LNCaP clone FGC (cell line): ENCODE data around the gene PCK1.

Experiments
- DNase-seq: peaks from one replicate; pipeline ENCODE4 v3.0.0-alpha.2; 2011; ENCODE audit warnings: low read depth
- H3K4me3 ChIP-seq: 2 replicates; pipeline ENCODE4 v1.5.1; 2011; ENCODE audit warnings: mild to moderate bottlenecking, low read depth, low read length, control low read depth
- TF ChIP-seq, protein P1 (sequence below): IDR thresholded peaks from 2 replicates; pipeline ENCODE4 v1.5.1; 2012; ENCODE audit warnings: mild to moderate bottlenecking; ENCODE audit not compliant: control insufficient read depth, insufficient read depth; ENCODE audit errors: extremely low read depth

Gene PCK1

DNA sequence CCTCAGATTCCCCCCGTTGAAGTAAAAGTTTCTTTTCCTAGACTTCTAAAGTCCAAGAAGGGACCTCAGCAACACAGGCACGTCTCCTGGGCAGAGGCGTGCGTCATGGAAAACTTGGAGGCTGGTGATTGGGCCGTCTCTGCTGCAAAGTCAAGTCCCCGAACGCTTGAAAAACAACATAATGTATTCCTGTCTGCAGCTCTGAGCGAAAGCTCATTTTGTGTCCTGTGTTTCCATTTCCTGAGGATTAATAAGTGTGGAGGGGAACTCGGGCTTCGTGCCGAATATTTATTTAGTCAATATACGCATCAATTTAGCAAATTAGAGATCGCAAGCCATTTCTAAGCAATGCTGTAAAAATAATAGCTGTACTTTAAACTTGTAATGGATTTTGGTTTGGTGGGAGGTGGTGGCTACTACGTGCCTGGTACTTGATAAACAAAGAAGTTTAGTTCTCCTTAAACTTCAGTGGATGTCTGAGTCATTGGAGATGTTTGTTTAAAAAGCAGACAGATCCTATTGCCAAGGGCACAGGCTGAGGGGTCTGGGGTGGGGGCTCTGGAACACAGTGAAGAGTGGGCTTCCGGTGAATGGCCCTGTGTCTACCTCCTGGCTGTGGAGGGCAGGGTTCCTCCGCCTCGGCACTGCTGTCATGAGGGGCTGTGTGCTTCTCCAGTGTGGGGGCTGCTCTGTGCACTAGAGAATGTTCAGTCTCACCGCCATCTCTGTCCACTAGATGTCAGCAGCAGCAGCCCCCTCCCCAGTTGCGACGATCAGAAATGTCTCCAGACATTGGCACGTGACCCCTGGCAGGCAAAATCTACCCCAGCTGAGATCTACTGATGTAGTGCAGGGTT, 21.8 kb downstream of the PCK1 start:
- no peak for DNase-seq
- H3K4me3 ChIP-seq: no peak overlapping the region
- TF ChIP-seq, protein P1, sequence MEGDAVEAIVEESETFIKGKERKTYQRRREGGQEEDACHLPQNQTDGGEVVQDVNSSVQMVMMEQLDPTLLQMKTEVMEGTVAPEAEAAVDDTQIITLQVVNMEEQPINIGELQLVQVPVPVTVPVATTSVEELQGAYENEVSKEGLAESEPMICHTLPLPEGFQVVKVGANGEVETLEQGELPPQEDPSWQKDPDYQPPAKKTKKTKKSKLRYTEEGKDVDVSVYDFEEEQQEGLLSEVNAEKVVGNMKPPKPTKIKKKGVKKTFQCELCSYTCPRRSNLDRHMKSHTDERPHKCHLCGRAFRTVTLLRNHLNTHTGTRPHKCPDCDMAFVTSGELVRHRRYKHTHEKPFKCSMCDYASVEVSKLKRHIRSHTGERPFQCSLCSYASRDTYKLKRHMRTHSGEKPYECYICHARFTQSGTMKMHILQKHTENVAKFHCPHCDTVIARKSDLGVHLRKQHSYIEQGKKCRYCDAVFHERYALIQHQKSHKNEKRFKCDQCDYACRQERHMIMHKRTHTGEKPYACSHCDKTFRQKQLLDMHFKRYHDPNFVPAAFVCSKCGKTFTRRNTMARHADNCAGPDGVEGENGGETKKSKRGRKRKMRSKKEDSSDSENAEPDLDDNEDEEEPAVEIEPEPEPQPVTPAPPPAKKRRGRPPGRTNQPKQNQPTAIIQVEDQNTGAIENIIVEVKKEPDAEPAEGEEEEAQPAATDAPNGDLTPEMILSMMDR: peak; percentile 52

DNA sequence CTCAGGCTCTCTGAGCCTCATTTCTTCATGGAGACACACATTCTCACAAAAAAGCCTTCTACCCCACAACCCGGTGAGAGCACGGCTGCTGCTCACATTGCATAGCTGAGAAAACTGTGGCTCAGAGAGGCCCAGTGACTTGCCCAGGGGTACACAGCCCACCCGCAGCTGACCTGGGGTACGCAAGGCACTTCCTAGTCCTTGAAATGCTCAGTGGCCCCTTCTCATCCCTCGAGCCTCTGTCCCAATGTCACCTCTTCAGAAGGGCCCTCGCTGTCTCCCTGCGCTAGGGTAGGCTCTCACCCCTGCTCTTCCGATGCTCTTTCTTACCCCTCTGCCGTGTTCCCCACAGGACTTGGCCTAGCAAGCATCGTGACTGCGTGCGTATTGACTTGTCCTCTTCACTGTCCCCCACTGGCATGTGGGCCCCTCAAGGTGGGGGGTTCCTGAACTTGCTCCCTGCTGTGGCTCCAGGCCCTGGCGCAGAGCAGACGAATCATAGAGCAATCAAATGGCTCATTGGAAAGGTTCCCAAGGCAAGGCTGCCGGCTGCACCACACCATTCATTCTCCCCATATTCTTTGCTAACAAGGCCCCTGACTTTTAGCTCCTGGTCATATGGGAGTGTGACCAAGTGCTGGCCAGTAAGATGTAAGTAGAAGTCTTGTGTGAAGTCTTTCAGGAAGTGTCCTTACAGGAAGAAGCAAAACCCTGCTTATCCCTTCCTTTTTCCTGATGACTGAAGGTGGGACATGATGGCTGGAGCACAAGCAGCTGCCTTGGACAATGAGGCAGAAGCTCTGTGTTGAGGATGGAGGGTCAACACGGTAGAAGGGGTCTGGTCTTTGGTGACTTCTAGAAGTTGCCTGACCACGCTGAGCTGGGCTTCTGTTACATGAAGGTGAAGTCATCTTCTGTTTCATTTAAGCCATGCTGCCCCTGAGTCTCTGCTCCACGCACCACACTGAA, 22.7 kb downstream of the PCK1 start:
- H3K4me3 ChIP-seq: no peak overlapping the region
- DNase-seq: no peak
- TF ChIP-seq, protein P1: no peak

DNA sequence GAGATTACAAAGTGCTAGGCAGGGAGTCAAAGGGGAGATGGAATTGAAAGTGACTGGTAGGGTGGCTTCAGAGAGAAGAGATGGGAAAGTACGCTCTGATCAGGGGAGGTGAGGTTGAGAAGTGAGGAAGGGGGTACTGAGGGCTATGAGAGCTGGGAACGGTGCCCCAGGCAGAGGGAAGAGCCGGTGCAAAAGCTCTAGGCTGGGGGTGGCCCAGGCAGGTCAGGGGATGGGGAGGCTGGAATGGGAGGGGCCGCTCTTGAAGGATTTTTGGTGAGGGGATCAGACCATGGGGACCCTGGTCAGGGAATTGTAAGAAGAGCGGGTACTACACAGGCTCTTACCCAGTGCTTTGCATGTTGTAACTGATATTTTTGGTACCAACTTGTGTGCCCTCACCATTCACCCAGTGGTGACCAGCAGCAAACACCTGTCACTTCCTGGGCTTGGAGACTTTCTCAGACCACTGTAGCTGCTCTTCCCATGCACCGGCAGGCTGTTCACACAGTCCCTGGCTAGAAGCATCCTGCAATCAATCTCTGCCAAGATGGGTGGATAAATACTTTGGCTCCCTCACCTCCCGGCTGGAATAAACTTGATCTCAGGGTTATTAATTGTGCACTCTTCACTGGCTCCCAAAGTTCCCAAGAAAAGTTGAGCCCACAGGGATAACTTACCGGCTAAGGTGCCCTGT, 24.0 kb downstream of the PCK1 start:
- H3K4me3 ChIP-seq: no peak overlapping the region
- TF ChIP-seq, protein P1: no peak
- DNase-seq: no peak

DNA sequence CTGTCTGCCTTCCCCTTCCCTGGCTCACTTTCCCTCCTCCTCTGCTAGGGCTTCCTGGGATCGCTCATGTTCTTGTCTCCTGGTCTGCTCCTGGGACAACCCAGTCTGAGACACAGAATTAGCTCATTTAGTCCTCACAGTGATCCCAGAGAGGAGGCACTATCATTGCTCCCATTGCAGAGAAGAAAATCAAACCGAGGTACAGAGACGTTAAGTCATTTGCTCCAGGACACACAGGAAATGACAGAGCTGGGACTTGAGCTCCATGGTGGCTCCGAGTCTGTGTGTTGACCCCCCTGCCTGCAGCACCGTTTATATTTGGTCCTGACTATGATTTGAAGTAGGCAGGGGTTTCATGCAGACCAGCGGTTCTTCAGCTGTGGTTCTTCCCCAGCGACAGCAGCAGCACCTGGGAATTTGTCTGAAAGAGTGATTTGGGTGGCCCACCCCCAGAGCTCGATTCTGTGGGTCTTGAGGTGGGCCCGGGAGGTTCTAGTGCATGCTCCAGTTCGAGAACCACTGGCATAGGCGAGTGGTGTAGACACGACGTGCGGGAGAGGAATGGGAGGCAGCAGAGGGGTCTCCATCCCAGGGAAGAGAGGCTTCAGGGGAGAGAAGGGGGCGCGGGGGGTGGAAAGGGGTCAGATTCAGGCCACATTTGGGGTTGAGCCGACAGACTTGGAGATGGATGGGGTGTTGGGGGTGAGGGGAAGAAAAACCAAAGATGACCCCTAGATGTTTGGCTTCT, 24.7 kb downstream of the PCK1 start:
- H3K4me3 ChIP-seq: no peak overlapping the region
- TF ChIP-seq, protein P1: no peak
- no peak for DNase-seq

DNA sequence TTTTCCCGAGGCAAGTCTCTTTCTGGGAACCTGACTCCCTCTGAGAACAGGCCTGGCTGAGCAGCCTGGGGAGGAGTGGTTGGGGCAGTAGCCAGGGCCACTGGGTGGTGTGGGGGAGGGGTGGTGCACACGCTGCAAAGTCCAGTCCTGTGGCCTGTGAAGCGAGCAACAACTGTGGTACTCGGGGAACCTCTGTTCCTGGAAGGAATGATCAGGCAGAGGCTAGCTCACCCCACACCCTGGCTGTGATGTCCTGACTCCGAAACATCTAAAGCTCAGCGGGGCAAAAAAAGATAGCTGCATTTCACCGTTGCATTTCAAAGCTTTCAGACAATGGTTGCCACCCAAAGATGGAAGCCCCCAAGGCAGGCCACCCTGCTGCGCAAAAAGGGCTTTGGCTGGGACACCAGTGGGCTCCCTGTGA, 25.5 kb downstream of the PCK1 start:
- TF ChIP-seq, protein P1: no peak

DNA sequence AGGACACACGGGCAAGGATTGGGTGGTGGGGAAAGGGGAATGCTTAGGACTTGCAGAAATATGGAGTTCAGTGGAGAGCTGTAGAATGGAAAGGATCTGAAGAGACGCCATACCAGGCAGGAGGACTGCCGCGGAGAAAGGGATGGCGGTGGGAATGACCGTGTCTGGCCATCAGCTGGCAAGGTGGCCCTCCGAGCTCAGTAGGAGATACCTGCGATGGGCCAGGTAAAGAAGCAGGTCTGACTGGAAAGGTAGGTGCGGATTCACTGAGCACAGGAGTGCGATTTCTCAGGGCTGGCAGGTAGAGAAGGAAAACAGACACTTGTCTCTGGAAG, 26.0 kb downstream of the PCK1 start:
- no peak overlapping the region for H3K4me3 ChIP-seq
- TF ChIP-seq, protein P1: no peak
- DNase-seq: no peak

More for the DNA sequence above, 25.5 kb downstream of the PCK1 start:
- no peak for DNase-seq
- H3K4me3 ChIP-seq: no peak overlapping the region
